22Rv1 (cell line): Measurements from ENCODE around the gene ISG15.
A peak's percentile ranks its signal among the peaks of the same experiment; 100 is the strongest.

ENCODE experiments used
- H3K27ac ChIP-seq: fragments of 450-650 bp; 2 replicates; pipeline ENCODE4 v1.5.1; 2017
- ZFX ChIP-seq: fragments of 450-650 bp; IDR thresholded peaks from 2 replicates; pipeline ENCODE4 v1.6.1; 2017; ENCODE audit warnings: antibody characterized with exemption, borderline replicate concordance
- TF ChIP-seq, protein P1 (sequence below): fragments of 450-650 bp; IDR thresholded peaks from 2 replicates; pipeline ENCODE4 v1.5.1; 2017; ENCODE audit warnings: mild to moderate bottlenecking

Gene ISG15

DNA sequence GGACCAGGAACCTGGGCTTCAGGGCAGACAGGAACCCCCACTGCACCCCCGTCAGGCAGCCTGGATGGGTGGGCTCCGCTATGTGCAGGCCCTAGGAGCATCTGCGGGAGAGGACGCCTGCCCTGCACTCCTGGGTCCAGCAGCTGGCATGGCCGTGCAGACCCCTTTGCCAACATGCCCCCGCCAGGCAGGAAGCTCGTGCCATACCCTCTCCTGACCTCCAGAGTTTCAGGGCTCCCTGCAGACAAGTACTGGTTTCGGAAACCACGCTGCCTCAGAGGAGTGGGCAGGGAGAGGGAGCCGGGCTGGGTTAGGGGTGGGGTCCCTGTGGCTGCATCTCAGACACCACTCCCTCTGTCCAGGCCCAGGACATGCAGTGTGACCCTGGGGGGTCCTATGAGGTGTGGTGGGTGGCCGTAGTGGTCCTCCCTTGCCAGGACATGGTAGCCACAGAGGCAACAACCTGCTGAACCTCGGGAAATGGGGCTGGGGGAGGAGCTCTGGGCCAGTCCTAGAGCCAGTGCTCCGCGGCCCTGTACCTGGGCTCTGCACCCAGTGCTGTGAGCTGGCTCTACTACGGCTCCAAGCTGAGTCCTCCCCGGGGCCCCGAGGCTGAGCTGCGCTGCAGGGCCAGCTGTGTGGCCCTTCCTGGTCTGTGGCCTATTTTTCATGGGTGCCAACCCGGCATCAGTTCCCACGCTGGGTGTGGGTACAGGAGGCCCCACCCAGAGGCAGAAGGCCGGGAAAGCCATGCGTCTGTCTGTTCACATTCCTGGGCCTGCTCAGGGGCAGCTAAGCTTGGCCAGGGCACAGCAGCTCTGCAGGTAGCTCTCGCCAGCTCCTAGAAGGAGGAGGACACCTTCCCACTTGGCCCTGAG, 45.6 kb upstream of the ISG15 start:
- TF ChIP-seq, protein P1, sequence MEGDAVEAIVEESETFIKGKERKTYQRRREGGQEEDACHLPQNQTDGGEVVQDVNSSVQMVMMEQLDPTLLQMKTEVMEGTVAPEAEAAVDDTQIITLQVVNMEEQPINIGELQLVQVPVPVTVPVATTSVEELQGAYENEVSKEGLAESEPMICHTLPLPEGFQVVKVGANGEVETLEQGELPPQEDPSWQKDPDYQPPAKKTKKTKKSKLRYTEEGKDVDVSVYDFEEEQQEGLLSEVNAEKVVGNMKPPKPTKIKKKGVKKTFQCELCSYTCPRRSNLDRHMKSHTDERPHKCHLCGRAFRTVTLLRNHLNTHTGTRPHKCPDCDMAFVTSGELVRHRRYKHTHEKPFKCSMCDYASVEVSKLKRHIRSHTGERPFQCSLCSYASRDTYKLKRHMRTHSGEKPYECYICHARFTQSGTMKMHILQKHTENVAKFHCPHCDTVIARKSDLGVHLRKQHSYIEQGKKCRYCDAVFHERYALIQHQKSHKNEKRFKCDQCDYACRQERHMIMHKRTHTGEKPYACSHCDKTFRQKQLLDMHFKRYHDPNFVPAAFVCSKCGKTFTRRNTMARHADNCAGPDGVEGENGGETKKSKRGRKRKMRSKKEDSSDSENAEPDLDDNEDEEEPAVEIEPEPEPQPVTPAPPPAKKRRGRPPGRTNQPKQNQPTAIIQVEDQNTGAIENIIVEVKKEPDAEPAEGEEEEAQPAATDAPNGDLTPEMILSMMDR = no peak
- no peak for TF ChIP-seq ZFX
- H3K27ac ChIP-seq = peak overlapping the region; percentile 89; the same call in 1 of the 2 replicates

DNA sequence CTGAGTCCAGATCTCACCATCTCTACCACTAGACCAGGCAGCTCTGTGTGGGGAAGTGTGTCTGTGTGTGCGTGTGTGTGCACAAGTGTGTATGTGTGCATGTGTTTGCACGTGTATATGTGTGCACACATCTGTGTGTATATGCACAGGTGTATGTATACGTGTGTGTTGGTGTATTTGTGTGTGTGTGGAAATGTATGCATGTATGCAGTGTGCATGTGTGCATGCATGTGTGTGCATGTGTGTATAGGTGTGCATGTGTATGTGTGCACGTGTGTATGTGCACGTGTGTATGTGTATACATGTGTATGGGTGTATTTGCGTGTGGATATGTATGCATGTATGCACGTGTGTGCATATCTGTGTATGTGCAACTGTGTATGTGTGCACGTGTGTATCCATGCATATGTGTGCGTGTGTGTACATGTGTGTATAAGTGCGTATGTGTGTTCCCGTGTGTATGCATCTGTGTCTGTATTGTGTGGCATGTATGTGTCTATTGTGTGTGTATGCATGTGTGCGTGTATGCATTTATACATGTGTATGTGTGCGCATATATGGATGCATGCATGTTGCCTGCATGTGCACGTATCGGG, 43.9 kb upstream of the ISG15 start:
- no peak for TF ChIP-seq ZFX
- TF ChIP-seq, protein P1 = no peak
- H3K27ac ChIP-seq = no peak overlapping the region

DNA sequence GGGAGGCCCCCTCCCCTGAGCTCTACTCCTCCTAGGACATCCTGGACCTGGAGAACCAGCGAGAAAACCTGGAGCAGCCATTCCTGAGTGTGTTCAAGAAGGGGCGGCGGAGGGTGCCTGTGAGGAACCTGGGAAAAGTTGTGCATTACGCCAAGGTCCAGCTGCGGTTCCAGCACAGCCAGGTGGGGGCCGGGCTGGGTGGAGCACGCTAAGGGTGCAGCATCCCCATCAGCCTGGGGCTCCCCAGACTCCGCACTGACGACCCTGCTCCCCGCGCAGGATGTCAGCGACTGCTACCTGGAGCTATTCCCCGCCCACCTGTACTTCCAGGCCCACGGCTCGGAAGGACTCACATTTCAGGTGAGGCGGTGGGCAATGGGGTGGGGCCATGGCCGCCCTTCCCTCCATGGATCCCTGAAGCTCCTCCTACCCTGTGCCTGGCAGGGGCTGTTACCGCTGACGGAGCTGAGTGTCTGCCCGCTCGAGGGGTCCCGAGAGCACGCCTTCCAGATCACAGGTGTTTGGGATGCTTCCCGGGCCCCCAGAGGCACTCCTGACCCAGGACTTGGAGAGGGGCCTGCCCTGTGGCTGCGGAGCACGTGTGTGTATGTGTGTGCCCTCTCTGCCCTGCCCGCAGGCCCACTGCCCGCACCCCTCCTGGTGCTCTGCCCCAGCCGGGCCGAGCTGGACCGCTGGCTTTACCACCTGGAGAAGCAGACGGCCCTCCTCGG, 42.9 kb upstream of the ISG15 start:
- TF ChIP-seq ZFX = no peak
- TF ChIP-seq, protein P1 = no peak
- H3K27ac ChIP-seq = no peak overlapping the region

DNA sequence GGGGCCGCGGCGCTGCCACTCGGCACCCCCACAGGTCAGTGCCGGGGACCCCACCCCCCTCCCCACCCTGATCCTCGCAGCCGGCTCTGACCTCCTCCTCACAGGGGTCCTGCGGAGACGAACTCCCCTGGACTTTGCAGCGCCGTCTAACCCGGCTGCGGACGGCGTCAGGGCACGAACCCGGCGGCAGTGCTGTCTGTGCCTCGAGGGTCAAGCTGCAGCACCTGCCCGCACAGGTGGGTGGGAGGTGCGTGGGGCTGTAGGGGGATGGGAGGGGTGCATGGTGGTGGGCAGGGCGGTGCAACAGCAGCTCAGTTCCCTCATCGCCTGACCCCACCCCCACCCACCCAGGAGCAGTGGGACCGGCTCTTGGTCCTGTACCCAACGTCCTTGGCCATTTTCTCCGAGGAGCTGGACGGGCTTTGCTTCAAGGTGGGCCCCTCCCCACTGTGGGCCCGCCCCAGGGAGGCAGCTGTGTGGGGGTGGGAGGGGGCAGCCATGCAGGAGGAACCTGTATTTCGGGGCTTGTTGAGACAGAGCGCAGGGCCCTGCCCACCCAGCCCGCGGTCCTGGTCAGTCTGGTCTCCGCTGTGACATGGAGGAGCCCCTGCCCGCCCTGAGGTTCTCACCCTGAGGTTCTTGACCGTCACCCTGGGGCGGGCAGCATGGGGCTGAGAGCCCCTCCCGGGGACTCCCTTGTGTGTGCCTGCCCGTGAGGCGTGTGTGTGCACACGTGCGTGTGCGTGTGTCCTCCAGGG, 42.1 kb upstream of the ISG15 start:
- H3K27ac ChIP-seq = no peak overlapping the region
- no peak for TF ChIP-seq ZFX
- TF ChIP-seq, protein P1 = no peak

DNA sequence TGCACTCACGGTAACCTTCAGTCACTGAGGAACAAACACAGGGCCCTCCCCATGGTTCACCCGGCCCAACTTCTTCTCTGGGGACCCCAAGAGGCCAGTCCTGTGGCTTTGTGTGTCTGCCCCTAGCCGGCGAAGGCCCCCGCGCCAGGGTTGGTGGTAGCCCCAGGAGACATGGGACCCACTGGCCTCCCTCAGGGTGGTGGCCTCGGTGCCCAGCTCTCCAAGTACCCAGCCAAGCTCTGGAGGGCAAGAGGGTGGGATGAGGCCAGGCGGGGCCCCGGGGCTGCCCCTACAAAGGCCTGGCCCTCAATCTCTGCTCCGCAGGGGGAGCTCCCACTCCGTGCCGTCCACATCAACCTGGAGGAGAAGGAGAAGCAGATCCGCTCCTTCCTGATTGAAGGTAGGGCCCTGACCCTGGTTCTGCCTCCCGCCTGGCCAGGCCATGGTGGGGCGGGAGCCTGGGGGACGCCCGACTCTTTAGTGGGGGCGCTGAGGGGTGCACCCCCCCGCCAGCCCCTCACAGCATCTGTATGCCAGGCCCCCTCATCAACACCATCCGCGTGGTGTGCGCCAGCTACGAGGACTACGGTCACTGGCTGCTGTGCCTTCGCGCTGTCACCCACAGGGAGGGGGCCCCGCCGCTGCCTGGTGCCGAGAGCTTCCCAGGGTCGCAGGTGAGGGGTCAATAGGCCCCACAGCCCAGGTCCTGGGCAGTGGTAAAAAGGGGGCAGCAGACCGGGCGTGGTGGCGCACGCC, 41.4 kb upstream of the ISG15 start:
- no peak overlapping the region for H3K27ac ChIP-seq
- TF ChIP-seq, protein P1 = no peak
- TF ChIP-seq ZFX = no peak

DNA sequence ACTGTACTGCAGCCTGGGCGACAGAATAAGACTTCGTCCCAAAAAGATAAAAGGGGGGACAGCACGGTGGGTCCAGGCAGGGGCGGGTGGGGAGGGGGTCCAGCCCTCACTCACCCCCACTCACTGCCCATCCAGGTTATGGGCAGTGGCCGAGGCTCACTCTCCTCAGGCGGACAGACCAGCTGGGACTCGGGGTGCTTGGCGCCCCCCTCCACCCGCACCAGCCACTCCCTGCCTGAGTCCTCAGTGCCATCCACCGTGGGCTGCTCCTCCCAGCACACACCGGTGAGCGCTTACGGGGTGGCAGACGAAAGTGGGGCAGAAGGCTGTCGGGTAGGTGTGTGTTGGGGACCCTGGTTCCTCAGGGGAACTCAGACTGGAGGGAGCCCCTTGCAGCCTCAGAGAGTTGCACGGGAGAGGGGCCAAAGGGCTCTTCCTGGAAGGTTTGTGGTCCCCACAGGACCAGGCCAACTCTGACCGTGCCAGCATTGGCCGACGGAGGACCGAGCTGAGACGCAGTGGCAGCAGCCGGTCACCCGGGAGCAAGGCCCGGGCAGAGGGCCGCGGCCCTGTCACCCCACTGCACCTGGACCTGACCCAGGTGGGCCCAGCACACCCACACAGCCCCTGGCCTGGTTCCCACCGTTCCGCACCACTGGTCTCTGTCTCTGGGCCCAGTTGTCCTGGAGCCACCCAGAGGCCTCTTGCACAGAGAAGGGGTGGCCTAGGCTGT, 40.4 kb upstream of the ISG15 start:
- H3K27ac ChIP-seq = no peak overlapping the region
- TF ChIP-seq, protein P1 = no peak
- no peak for TF ChIP-seq ZFX
